ENCODE results near the gene CNP.

- TF ChIP-seq, protein P1, sequence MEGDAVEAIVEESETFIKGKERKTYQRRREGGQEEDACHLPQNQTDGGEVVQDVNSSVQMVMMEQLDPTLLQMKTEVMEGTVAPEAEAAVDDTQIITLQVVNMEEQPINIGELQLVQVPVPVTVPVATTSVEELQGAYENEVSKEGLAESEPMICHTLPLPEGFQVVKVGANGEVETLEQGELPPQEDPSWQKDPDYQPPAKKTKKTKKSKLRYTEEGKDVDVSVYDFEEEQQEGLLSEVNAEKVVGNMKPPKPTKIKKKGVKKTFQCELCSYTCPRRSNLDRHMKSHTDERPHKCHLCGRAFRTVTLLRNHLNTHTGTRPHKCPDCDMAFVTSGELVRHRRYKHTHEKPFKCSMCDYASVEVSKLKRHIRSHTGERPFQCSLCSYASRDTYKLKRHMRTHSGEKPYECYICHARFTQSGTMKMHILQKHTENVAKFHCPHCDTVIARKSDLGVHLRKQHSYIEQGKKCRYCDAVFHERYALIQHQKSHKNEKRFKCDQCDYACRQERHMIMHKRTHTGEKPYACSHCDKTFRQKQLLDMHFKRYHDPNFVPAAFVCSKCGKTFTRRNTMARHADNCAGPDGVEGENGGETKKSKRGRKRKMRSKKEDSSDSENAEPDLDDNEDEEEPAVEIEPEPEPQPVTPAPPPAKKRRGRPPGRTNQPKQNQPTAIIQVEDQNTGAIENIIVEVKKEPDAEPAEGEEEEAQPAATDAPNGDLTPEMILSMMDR (IDR thresholded peaks at IDR 0.05), result no peak
- no peak for TF ChIP-seq POLR2A (IDR thresholded peaks at IDR 0.05)
Measured at GRCh38 chr17:41986634-41987033, 20.0 kb downstream of the CNP start.

Data from Peyer's patch (tissue), 4 donors.